ENCODE measurements around the gene MRPS23. TPM values are rescaled to one million over a fixed set of nuclear protein-coding genes. Genes with fewer than 3 reads are reported as not detected.

MRPS23 gene
- total and polyA plus RNA-seq, 2 of the 8 experiments (the other 6 are each of a cell fraction or from before 2014, with no cell fraction given): 38.6 to 60.4 TPM

DNA sequence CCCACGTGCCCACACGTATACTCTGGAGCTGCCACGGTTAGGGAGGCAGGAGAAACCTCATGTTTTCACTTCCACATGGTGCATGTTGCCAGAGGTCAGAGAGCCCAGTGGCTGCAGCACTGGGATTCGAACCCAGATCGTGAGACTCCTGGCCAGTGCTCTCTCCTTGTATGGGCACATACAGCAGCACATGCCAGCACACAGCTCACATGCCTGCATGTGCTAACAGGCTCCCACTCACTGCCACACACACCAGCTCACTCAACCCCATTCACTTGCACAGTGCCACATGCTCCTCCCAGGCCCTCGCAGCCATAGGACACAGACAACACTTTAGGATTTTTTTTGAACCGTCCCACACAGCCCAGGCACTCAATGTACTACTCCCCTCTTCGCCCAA lies 49.5 kb upstream of the MRPS23 start:
- Histone ChIP-seq H2BK20ac (ENCODE audit: low read length) (peak overlapping the region; percentile 62), H3K56ac (replicated peaks; ENCODE audit: insufficient read length, low read depth, low read length) (no peak overlapping the region), H3K9ac (replicated peaks in 1 of 4; ENCODE audit: extremely low read depth in 1 of 4, low read depth in 3 of 4, low read length in 3 of 4) (no peak overlapping the region), H3K4me2 (ENCODE audit: insufficient read depth in 1 of 2, low read depth in 2 of 2, low read length in 2 of 2) (0 out of 4 replicates have a peak overlapping the region, but pooled peaks of 1 of the 2 experiments have one; percentile 26), H3K18ac (ENCODE audit: extremely low read depth, low read length) (peak overlapping the region; percentile 75), H2AK5ac (ENCODE audit: low read depth, low read length) (peak overlapping the region; percentile 92), H4K91ac (replicated peaks; ENCODE audit: insufficient read length, low read length) (peak overlapping the region; percentile 96), H3K4me1 (replicated peaks in 1 of 4; ENCODE audit: control insufficient read depth in 3 of 4, insufficient read depth in 4 of 4, low read length in 3 of 4) (peaks cover 3 to 27% (median 17%) of the 10 kb centered on the region in 4 experiments), H3K4ac (replicated peaks; ENCODE audit: insufficient read length, low read depth, low read length) (peak overlapping the region; percentile 53), H4K20me1 (replicated peaks in 1 of 2; ENCODE audit: control insufficient read depth in 1 of 2, insufficient read depth in 2 of 2, low read length in 2 of 2) (no peaks in the 10 kb centered on the region), H3K36me3 (ENCODE audit: control insufficient read depth in 2 of 4, insufficient read depth in 4 of 4, low read length in 3 of 4) (no peaks in the 10 kb centered on the region), H4K8ac (ENCODE audit: extremely low read depth, insufficient read depth, low read length) (peak overlapping the region; percentile 74), H4K5ac (ENCODE audit: insufficient read length, low read depth, low read length) (no peak overlapping the region), H3K27me3 (replicated peaks in 1 of 4; ENCODE audit: control insufficient read depth in 3 of 4, extremely low read depth in 1 of 4, insufficient read depth in 3 of 4, low read length in 3 of 4) (no peaks in the 10 kb centered on the region), H2BK12ac (ENCODE audit: low read depth, low read length) (peak overlapping the region; percentile 99), H2BK15ac (ENCODE audit: low read length) (peak overlapping the region; percentile 97), H3K23ac (ENCODE audit: insufficient read length) (no peak overlapping the region), H2BK120ac (replicated peaks; ENCODE audit: low read depth, low read length) (peak overlapping the region; percentile 85), H3K27ac (ENCODE audit: low read depth, low read length) (peak overlapping the region; percentile 17; the same call in 1 of the 2 replicates), H3K23me2 (ENCODE audit: low read depth, low read length) (no peaks in the 10 kb centered on the region), H2BK5ac (ENCODE audit: low read depth, low read length) (peak overlapping the region; percentile 76), H3K9me3 (ENCODE audit: insufficient read depth in 2 of 2, low read depth in 1 of 2, low read length in 1 of 2) (no peaks in the 10 kb centered on the region), H3K14ac (ENCODE audit: insufficient read length) (no peak overlapping the region), H3K4me3 (ENCODE audit: extremely low read depth in 1 of 4, insufficient read depth in 2 of 4, low read depth in 3 of 4, low read length in 4 of 4) (no peak overlapping the region), H3K79me2 (ENCODE audit: control insufficient read depth in 1 of 2, insufficient read depth in 2 of 2, low read length in 2 of 2) (no peaks in the 10 kb centered on the region), H3K79me1 (ENCODE audit: low read depth, low read length) (no peaks in the 10 kb centered on the region), H2AFZ (ENCODE audit: low read length) (no peak overlapping the region; the same call in 1 of the 2 replicates)
- no peak for TF ChIP-seq RFX5 (IDR thresholded peaks at IDR 0.05; ENCODE audit: borderline replicate concordance, low read depth, low read length)
- peak; percentile 49; the same call in 1 of the 2 replicates for TF ChIP-seq SRF (IDR thresholded peaks at IDR 0.05; ENCODE audit: low read depth, low read length)
- peak; percentile 10; the same call in 1 of the 2 replicates for TF ChIP-seq MAX (IDR thresholded peaks at IDR 0.05)
- DNase-seq (ENCODE audit: low read depth in 1 of 2, low spot score in 2 of 2) (no peak), FAIRE-seq (no peak)
- ChIA-PET POLR2A (ENCODE audit: partially characterized antibody) (interaction anchor here (0.7 to 2.2 kb wide), 13 partner anchors 11 to 108 kb away, joined by 3 to 9 read pairs (median 4); partner anchors contain the start of genes CUEDC1, SRSF1 and VEZF1), CTCF (ENCODE audit: partially characterized antibody) (interaction anchor here (0.6 to 6.7 kb wide), 28 partner anchors 9 to 599 kb away, joined by 3 to 41 read pairs (median 7); partner anchors contain the start of genes CUEDC1 and SRSF1)
- WGBS, 2 experiments (ENCODE audit: extremely low coverage in 1 of 2, insufficient coverage in 1 of 2, insufficient read length in 1 of 2, insufficient replicate concordance in 2 of 2, low coverage in 1 of 2, low lambda C conversion rate in 2 of 2, missing lambda C conversion rate in 1 of 2): 80% methylated on average over 7 of the region's 8 CpGs; no CpG with 5 or more reads in 1 of the 2 experiments
